ENCODE data around the gene RXRA.

The RXRA gene

GRCh38 chr9:134329576-134329855 is 3.3 kb downstream of the RXRA start:
- TF ChIP-seq SIN3A (IDR thresholded peaks at IDR 0.05; ENCODE audit: borderline replicate concordance, insufficient read depth, low read length) (no peak), FOXP2 (optimal IDR thresholded peaks at IDR 0.05; ENCODE audit: borderline replicate concordance, extremely low read depth, extremely low read length, insufficient read depth) (no peak), TAF1 (IDR thresholded peaks at IDR 0.05; ENCODE audit: borderline replicate concordance, insufficient read depth, low read length) (no peak), POLR2AphosphoS5 (IDR thresholded peaks at IDR 0.05; ENCODE audit: low read depth, low read length) (no peak), REST (IDR thresholded peaks at IDR 0.05; ENCODE audit: insufficient read depth in 1 of 2, low read depth in 2 of 2, low read length in 2 of 2) (no peak)

- TF ChIP-seq POLR2AphosphoS5 (IDR thresholded peaks at IDR 0.05; ENCODE audit: low read depth, low read length) = no peak
Observed at GRCh38 chr9:134329886-134330285, 3.6 kb downstream of the RXRA start.

- TF ChIP-seq TAF1 (IDR thresholded peaks at IDR 0.05; ENCODE audit: borderline replicate concordance, insufficient read depth, low read length) (no peak), REST (IDR thresholded peaks at IDR 0.05; ENCODE audit: insufficient read depth in 1 of 2, low read depth in 2 of 2, low read length in 2 of 2) (no peak), POLR2AphosphoS5 (IDR thresholded peaks at IDR 0.05; ENCODE audit: low read depth, low read length) (no peak), FOXP2 (optimal IDR thresholded peaks at IDR 0.05; ENCODE audit: borderline replicate concordance, extremely low read depth, extremely low read length, insufficient read depth) (no peak), SIN3A (IDR thresholded peaks at IDR 0.05; ENCODE audit: borderline replicate concordance, insufficient read depth, low read length) (no peak)
Observed at GRCh38 chr9:134330590-134330989, 4.3 kb downstream of the RXRA start.

GRCh38 chr9:134331186-134332025 is 5.2 kb downstream of the RXRA start:
- TF ChIP-seq POLR2AphosphoS5 (IDR thresholded peaks at IDR 0.05; ENCODE audit: low read depth, low read length) (no peak), FOXP2 (optimal IDR thresholded peaks at IDR 0.05; ENCODE audit: borderline replicate concordance, extremely low read depth, extremely low read length, insufficient read depth) (no peak), REST (IDR thresholded peaks at IDR 0.05; ENCODE audit: insufficient read depth in 1 of 2, low read depth in 2 of 2, low read length in 2 of 2) (no peak), SIN3A (IDR thresholded peaks at IDR 0.05; ENCODE audit: borderline replicate concordance, insufficient read depth, low read length) (no peak), TAF1 (IDR thresholded peaks at IDR 0.05; ENCODE audit: borderline replicate concordance, insufficient read depth, low read length) (no peak)

GRCh38 chr9:134332266-134332665 is 6.0 kb downstream of the RXRA start:
- TF ChIP-seq REST (IDR thresholded peaks at IDR 0.05; ENCODE audit: insufficient read depth in 1 of 2, low read depth in 2 of 2, low read length in 2 of 2) (no peak), FOXP2 (optimal IDR thresholded peaks at IDR 0.05; ENCODE audit: borderline replicate concordance, extremely low read depth, extremely low read length, insufficient read depth) (no peak), POLR2AphosphoS5 (IDR thresholded peaks at IDR 0.05; ENCODE audit: low read depth, low read length) (no peak), SIN3A (IDR thresholded peaks at IDR 0.05; ENCODE audit: borderline replicate concordance, insufficient read depth, low read length) (no peak), TAF1 (IDR thresholded peaks at IDR 0.05; ENCODE audit: borderline replicate concordance, insufficient read depth, low read length) (no peak)
